ENCODE measurements around the gene ZFAND2B. TPM values are rescaled to one million over a fixed set of nuclear protein-coding genes. Genes with fewer than 3 reads are reported as not detected.

Gene ZFAND2B
- total RNA-seq, 2 donors from 2014 or later, result 21.7 to 83.8 TPM

DNA sequence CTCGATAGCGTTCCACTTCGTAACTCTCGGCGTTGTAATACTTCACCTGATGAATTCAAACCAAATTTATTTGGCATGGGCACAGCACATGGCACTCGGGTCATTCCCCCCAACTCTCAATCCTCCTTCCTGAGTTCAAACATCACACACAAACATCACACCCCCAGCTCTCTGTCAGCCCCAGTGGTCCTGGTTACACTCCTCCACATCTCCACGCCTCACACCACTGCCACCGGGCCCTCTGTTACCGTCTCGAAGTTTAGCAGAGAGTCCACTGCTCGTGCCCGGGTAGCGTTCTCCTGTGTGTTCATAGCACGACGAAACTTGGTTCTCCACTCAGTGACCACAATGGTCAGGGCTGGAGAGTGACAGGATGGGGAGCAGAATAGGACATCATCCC, 7.6 kb downstream of the ZFAND2B start:
- TF ChIP-seq, protein P1, sequence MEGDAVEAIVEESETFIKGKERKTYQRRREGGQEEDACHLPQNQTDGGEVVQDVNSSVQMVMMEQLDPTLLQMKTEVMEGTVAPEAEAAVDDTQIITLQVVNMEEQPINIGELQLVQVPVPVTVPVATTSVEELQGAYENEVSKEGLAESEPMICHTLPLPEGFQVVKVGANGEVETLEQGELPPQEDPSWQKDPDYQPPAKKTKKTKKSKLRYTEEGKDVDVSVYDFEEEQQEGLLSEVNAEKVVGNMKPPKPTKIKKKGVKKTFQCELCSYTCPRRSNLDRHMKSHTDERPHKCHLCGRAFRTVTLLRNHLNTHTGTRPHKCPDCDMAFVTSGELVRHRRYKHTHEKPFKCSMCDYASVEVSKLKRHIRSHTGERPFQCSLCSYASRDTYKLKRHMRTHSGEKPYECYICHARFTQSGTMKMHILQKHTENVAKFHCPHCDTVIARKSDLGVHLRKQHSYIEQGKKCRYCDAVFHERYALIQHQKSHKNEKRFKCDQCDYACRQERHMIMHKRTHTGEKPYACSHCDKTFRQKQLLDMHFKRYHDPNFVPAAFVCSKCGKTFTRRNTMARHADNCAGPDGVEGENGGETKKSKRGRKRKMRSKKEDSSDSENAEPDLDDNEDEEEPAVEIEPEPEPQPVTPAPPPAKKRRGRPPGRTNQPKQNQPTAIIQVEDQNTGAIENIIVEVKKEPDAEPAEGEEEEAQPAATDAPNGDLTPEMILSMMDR (IDR thresholded peaks at IDR 0.05), result no peak
- H3K27ac ChIP-seq, result no peak overlapping the region
- H3K36me3 ChIP-seq, result peaks cover 25% of the 10 kb centered on the region
- peaks cover 10 to 28% of the 10 kb centered on the region in 2 donors for H3K4me1 ChIP-seq (ENCODE audit: control insufficient read depth in 1 of 2, low read depth in 2 of 2)
- no peaks in the 10 kb centered on the region for H3K27me3 ChIP-seq (replicated peaks; ENCODE audit: insufficient read depth)
- DNase-seq (ENCODE audit: low spot score) (no peak), ATAC-seq (ENCODE audit: insufficient number of reproducible peaks, low FRiP score, low read depth) (no peak)
- no peaks in the 10 kb centered on the region for H3K9me3 ChIP-seq
- no peak overlapping the region for H3K4me3 ChIP-seq

- TF ChIP-seq, protein P1 (IDR thresholded peaks at IDR 0.05), result no peak
- Histone ChIP-seq H3K27ac (no peak overlapping the region), H3K4me3 (no peak overlapping the region), H3K36me3 (peaks cover 23% of the 10 kb centered on the region), H3K9me3 (no peaks in the 10 kb centered on the region), H3K4me1 (ENCODE audit: control insufficient read depth in 1 of 2, low read depth in 2 of 2) (peaks cover 16 to 34% of the 10 kb centered on the region in 2 donors), H3K27me3 (replicated peaks; ENCODE audit: insufficient read depth) (no peaks in the 10 kb centered on the region)
- DNase-seq (ENCODE audit: low spot score) (no peak), ATAC-seq (ENCODE audit: insufficient number of reproducible peaks, low FRiP score, low read depth) (no peak)
These were observed 8.2 kb downstream of the ZFAND2B start for GRCh38 chr2:219214786-219215185.

DNA sequence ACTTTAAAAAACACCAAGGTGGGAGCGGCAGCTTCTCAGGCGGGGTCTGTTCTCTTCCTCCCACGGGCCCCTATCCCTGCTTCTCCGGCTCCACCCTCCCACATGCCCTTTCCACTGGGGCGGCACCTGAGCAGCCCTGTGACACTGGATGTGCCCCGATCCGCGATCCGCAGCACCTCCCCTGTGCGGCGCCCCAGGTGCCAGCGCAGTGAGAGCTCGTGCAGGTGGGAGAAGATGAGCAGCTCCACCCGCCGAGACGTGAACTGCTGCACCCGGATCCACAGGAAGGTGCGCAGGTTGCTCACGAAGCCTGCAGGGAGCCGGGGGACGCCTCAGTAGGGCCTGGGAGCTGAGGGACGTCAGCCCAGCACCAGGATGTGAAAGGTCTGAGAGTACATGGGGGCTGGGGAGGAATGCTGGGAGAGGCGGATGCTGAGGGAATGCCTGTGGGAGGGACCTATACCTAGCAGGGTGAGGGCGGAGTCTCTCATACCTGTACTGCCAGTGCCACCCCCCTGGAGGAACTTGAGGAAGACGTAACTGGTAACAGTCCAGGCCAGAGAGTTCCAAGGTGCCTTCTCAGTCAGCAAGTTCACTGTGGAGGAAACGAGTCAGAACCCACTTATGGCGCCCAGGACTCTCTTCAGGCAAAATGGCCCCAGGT, 9.4 kb downstream of the ZFAND2B start:
- DNase-seq (ENCODE audit: low spot score) (no peak), ATAC-seq (ENCODE audit: insufficient number of reproducible peaks, low FRiP score, low read depth) (no peak)
- H3K4me1 ChIP-seq (ENCODE audit: control insufficient read depth in 1 of 2, low read depth in 2 of 2), result peaks cover 17 to 39% of the 10 kb centered on the region in 2 donors
- no peaks in the 10 kb centered on the region for H3K27me3 ChIP-seq (replicated peaks; ENCODE audit: insufficient read depth)
- H3K4me3 ChIP-seq, result no peak overlapping the region
- TF ChIP-seq, protein P1 (IDR thresholded peaks at IDR 0.05), result no peak
- peak overlapping the region; percentile 1 to 89 for H3K27ac ChIP-seq
- peaks cover 34% of the 10 kb centered on the region for H3K36me3 ChIP-seq
- no peaks in the 10 kb centered on the region for H3K9me3 ChIP-seq

DNA sequence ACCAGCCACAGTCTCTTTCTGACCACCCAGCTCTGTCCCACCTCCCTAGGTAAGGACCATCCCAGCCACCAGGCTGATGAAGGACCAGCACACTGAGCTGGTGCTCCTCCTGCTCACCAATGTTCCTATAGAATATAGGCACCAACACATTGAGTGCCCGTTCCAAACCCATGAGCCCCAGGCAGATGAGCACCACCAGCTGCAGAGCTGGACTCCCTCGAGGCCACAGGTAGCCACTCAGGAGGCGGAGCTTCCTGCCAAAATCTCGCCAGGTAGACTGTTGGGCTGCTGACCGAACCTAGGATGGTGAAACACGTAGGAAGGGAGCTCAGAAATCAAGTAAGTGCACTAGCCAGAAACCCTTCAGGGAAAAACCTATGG, 9.9 kb downstream of the ZFAND2B start:
- H3K27me3 ChIP-seq (replicated peaks; ENCODE audit: insufficient read depth), result no peaks in the 10 kb centered on the region
- DNase-seq (ENCODE audit: low spot score), result no peak
- peak overlapping the region; percentile 1 to 89 for H3K27ac ChIP-seq
- H3K4me1 ChIP-seq (ENCODE audit: control insufficient read depth in 1 of 2, low read depth in 2 of 2), result peaks cover 17 to 39% of the 10 kb centered on the region in 2 donors
- ATAC-seq (ENCODE audit: insufficient number of reproducible peaks, low FRiP score, low read depth), result no peak
- no peak overlapping the region for H3K4me3 ChIP-seq
- H3K9me3 ChIP-seq, result no peaks in the 10 kb centered on the region
- TF ChIP-seq, protein P1 (IDR thresholded peaks at IDR 0.05), result no peak
- H3K36me3 ChIP-seq, result peaks cover 39% of the 10 kb centered on the region

GRCh38 chr2:219218217-219218731, 11.7 kb downstream of the ZFAND2B start:
- Histone ChIP-seq H3K36me3 (peaks cover 52% of the 10 kb centered on the region), H3K4me1 (ENCODE audit: control insufficient read depth in 1 of 2, low read depth in 2 of 2) (peaks cover 17 to 39% of the 10 kb centered on the region in 2 donors), H3K4me3 (peak overlapping the region; percentile 74), H3K9me3 (no peaks in the 10 kb centered on the region), H3K27ac (peak overlapping the region; percentile 89 to 93), H3K27me3 (replicated peaks; ENCODE audit: insufficient read depth) (no peaks in the 10 kb centered on the region)
- ATAC-seq (ENCODE audit: insufficient number of reproducible peaks, low FRiP score, low read depth) (peak; percentile 32), DNase-seq (ENCODE audit: low spot score) (no peak)
- TF ChIP-seq, protein P1 (IDR thresholded peaks at IDR 0.05), result no peak

All from thoracic aorta (tissue), 2 donors.